Measurements from ENCODE around the gene CNTLN.
"Not testable (repeated sequence)": the region's sequence is repeated elsewhere in the genome, so short reads cannot be mapped to it uniquely, and the experiment has no call there.

Gene CNTLN

DNA sequence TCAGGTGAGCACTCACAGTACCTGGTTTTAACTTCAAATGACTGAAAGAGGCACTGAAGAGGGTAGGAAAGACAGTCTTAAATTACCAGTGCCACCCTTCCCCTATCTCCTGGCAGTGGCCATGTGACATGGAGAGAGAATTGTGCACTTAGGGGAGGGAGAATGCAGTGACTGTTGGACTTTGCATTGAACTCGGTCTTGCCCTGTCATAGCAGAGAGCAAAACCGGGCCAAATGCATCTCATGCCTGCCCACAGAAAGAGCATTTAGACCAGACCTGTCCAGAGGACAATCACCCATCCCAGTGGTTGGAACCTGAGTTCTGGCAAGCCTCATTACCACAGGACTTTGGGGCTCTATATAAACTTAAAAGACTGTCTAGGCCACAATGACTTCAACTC lies 232.2 kb downstream of the CNTLN start:
- in situ Hi-C loops (cut with HindIII; ENCODE audit: low pct_ligation_motif_present, low pct_unique_long_range_greater_than_20kb, low sequenced_read_pairs): no loop called here
- DNase-seq: no peak

DNA sequence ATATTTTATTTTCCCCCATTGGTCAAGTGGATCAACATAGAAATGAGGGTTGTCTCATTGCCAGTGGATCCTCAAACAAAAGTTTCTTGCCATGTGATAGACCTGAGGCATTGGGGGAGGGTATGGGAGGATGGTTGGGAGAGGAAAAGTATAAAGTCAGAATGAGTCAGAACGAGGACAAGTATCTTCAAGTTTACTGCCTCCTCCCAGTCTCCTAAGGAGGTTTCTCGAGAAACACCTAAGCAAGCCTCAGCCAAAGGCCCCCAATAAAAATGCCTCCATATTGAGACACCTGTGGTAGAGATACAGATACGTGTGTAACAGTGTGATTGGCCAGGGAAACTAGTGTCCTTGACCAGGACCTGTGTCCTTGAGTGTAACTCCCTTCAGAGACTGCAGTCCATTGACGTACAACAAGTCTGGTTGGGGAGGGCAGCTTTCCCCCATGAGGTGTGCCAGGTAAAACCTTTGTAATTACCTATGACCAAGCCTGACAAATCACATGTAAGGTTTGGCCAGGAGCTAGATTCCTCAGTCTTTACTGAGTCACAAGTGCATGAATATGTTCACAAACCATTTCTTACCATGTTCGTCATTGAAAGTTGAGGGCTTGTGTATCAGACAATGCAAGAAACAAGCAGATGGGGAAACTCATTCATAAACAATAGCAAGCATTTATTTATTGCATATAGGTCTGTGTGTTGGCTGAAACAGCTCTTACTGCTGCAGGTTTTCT lies 245.5 kb downstream of the CNTLN start:
- in situ Hi-C loops (cut with HindIII; ENCODE audit: low pct_ligation_motif_present, low pct_unique_long_range_greater_than_20kb, low sequenced_read_pairs): no loop called here
- no peak for DNase-seq

GRCh38 chr9:17387565-17387964 lies 252.7 kb downstream of the CNTLN start:
- no peak for DNase-seq
- in situ Hi-C loops (cut with HindIII; ENCODE audit: low pct_ligation_motif_present, low pct_unique_long_range_greater_than_20kb, low sequenced_read_pairs): no loop called here

GRCh38 chr9:17389026-17389425 lies 254.2 kb downstream of the CNTLN start:
- in situ Hi-C loops (cut with HindIII; ENCODE audit: low pct_ligation_motif_present, low pct_unique_long_range_greater_than_20kb, low sequenced_read_pairs): no loop called here
- no peak for DNase-seq

DNA sequence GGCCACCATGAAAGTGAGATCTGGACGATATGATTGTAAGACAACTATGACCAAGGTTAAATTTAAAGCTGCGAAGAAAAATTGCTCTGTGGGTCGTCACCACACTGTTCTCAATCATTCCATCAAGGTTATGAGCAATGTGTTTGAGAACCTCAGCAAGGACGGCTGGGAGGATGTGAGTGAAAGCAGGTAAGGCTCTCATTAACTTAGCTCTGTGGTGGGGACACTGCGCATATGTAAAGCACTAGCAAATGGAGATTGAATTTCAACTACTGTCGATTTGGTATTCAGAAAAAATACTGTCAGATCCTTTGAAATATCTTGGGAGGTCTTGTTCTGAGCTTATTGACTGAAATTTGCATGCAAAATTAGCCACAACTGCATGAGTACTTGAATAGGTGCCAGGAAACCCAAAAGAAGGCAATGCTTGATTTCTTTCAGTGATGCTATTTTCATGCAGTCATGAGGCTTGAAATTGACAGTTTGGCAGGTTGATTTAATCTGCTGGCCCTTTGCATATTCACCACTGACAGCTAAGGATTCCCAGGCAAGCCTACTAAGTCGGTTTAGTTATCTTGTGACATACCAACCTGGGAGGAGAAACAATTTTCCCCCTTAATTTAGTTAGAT lies 260.2 kb downstream of the CNTLN start:
- in situ Hi-C loops (cut with HindIII; ENCODE audit: low pct_ligation_motif_present, low pct_unique_long_range_greater_than_20kb, low sequenced_read_pairs): no loop called here
- DNase-seq: no peak

DNA sequence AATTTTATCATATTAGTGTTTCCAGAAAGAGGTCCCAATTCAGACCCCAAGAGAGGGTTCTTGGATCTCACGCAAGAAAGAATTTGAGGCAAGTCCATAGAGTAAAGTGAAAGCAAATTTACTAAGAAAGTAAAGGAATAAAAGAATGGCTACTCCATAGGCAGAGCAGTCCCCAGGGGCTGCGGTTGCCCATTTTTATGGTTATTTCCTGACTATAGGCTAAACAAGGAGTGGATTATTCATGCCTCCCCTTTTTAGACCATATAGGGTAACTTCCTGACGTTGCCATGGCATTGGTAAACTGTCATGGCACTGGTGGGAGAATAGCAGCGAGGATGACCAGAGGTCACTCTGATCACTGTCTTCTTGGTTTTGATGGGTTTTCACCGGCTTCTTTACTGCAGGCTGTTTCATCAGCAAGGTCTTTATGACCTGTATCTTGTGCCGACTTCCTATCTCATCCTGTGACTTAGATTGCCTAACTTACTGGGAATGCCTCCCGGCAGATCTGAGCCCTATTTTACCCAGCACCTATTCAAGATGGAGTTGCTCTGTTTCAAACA lies 262.4 kb downstream of the CNTLN start:
- in situ Hi-C loops (cut with HindIII; ENCODE audit: low pct_ligation_motif_present, low pct_unique_long_range_greater_than_20kb, low sequenced_read_pairs); DNase-seq: not testable (repeated sequence)

DNA sequence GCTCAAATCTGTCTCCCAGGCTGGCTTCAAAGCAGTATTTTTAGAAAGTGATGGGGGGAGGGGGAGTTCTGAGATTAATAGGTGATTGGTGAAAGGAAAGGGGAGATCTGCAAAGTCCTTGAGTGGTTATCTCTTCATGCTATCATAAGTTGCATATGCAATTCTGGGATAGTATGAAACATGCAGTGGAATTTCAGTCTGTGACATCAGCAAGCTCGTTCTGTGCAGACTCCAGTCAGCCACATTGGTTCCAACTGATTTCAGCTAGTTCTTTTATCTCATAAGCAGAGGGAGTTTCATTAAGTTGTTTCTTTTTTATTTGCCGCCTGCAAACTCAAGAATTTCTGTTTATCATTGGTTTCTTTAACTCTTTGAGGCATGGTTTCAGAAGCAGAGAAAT lies 263.5 kb downstream of the CNTLN start:
- DNase-seq: no peak
- in situ Hi-C loops (cut with HindIII; ENCODE audit: low pct_ligation_motif_present, low pct_unique_long_range_greater_than_20kb, low sequenced_read_pairs): no loop called here

DNA sequence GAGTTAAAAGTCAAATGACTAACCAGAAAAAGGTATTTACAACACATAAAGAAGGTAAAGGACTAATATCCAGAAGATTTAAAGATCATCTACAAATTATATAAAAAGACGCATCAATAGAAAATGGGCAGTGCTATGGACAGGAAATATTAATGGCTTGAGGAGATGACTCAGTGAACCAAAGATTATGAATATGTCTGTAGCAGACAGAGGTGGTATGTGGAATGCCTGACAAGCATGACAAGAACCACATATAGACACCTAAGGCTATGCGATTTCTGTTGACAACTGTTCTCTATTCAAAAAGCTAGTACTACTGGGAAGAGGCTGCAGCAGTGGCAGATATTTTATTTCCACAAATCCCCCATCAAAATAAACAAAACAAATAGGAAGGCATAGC lies 267.0 kb downstream of the CNTLN start:
- no peak for DNase-seq
- in situ Hi-C loops (cut with HindIII; ENCODE audit: low pct_ligation_motif_present, low pct_unique_long_range_greater_than_20kb, low sequenced_read_pairs): no loop called here

DNA sequence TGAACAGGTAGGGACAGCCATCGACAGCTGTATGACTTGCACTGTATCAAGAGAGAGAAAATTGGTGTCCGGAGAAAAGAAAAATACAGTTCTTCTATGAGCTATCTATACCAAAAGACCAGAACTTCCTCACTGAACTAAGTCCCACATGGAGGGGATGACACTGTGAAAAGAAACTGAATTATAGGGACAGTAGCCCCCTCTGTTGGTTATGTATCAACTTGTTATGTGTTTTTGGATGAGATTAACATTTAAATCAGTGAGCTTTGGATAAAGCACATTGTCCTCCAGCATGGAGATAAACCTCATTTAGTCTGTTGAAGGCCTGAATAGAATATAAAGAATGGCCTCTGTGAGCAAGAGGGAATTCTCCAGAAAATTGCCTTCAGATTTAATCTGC lies 267.5 kb downstream of the CNTLN start:
- DNase-seq: peak; percentile 40
- in situ Hi-C loops (cut with HindIII; ENCODE audit: low pct_ligation_motif_present, low pct_unique_long_range_greater_than_20kb, low sequenced_read_pairs): no loop called here

DNA sequence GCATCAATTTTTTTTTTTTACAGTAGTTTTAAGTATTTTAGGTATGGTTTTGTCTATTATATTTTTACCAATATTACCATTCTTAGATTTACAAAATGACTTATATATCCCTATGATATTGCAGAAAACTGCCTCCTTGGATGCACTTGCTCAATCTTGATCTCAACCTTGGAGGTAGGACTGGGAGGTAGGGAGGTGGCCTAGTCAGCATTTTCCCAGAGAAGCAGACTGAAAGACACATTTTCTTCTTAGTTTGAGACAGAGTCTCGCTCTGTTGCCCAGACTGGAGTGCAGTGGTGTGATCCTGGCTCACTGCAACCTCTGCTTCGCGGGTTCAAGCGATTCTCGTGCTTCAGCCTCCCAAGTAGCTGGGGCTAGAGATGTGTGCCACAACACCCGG lies 268.7 kb downstream of the CNTLN start:
- in situ Hi-C loops (cut with HindIII; ENCODE audit: low pct_ligation_motif_present, low pct_unique_long_range_greater_than_20kb, low sequenced_read_pairs): no loop called here

GRCh38 chr9:17414986-17415385 lies 280.1 kb downstream of the CNTLN start:
- in situ Hi-C loops (cut with HindIII; ENCODE audit: low pct_ligation_motif_present, low pct_unique_long_range_greater_than_20kb, low sequenced_read_pairs): no loop called here
- no peak for DNase-seq

More for the DNA sequence above, 268.7 kb downstream of the CNTLN start:
- DNase-seq: no peak

DNA sequence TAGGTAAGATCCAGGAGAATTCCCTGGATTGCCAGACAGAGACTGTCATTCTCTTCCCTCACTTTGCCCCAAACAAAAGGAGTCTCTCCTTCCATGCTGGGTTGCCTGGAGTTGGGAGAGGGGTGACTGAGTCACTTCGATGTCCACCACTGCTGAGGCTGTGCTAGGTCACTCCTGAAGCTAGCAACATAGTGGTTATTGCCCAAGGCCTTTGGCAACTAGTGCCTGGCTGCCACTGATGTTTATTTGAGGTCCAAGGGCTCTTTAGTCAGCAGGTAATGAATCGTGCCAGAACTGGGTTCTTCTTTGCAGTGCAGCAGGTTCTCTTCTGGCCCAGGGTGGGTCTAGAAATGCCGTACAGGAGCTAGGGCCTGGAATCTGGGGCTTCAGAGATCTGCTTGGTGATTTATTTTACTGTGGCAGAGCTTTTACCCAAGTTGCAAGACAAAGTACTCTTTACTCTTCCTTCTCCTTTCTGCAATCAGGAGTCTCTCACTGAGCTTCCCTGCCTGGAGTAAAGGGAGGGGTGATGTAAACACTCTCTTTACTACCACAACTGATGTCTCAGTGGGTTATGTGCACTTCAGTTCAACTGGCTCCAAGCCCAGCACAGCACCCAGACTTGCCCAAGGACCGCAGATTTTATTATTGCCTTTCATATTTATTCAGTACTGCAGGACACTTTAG lies 288.3 kb downstream of the CNTLN start:
- in situ Hi-C loops (cut with HindIII; ENCODE audit: low pct_ligation_motif_present, low pct_unique_long_range_greater_than_20kb, low sequenced_read_pairs): no loop called here
- no peak for DNase-seq

DNA sequence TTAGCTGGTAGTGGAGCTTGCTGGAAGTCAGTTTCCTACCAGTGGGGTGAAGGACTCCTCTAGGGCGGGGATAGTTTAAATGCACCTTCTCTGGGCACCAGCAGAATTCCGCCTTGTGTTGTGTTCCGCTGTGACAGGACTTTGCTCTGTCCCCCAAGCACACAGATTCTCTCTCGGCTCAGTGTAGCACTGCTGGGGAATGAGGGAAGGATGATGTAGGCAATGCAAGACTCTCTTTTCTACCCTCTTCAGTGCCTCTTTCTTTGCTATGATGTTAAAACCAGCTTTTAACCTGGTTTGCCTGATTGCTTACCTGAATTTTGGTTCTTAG lies 288.8 kb downstream of the CNTLN start:
- in situ Hi-C loops (cut with HindIII; ENCODE audit: low pct_ligation_motif_present, low pct_unique_long_range_greater_than_20kb, low sequenced_read_pairs): no loop called here
- DNase-seq: no peak

DNA sequence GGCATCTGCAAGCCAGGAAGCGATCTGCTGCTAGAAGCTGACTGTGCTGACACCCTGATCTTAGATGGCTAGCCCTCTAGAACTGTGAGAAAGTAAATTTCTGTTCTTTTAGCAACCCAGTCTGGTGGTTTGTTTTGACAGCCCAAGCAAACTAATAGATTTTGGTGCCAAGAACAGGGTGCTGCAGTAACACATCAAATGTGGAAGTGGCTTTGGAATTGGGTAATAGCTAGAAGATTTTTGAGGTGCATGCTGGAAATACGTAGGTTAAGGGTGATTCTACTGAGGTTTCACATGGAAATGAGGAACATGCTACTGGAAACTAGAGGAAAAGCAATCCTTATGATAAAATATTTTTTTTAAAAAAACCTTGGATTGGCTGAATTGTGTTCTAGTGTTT lies 290.5 kb downstream of the CNTLN start:
- in situ Hi-C loops (cut with HindIII; ENCODE audit: low pct_ligation_motif_present, low pct_unique_long_range_greater_than_20kb, low sequenced_read_pairs): no loop called here
- DNase-seq: no peak

DNA sequence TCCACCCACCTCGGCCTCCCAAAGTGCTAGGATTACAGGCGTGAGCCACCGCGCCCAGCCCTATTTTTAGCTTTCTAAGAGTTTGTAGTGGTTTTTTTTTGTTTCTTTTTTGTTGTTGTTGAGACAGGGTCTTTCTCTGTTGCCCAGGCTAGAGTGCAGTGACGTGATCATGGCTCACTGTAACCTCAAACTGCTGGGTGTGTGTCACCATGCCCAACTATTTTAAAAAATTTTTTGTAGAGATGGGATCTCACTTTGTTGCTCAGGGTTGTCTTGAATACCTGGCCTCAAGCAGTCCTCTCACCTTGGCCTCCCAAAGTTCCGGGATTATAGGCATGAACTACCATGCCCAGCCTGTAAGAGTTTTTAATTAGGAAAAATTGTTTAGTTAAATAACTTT lies 298.7 kb downstream of the CNTLN start:
- in situ Hi-C loops (cut with HindIII; ENCODE audit: low pct_ligation_motif_present, low pct_unique_long_range_greater_than_20kb, low sequenced_read_pairs): no loop called here
- DNase-seq: no peak

- DNase-seq: no peak
- in situ Hi-C loops (cut with HindIII; ENCODE audit: low pct_ligation_motif_present, low pct_unique_long_range_greater_than_20kb, low sequenced_read_pairs): no loop called here
Observed at GRCh38 chr9:17436854-17437253, 302.0 kb downstream of the CNTLN start.

DNA sequence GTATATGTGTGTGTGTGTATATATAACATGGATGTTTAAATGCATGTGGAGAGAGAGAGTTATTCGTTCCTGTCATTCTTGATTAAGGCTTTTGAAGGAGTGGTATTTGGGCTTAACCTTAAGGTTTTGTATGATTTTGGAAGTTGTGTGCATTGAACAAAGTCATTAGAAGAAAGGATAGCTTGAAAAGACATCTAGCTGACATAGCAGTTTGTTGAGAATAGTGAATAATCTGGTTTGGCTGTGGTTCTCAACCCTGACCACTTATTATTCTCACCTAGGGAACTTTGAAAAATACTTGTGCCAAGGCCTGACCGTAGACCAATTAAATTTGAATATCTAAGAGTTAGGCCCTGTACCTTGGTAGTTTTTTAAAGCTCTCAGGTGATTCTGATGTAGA lies 303.0 kb downstream of the CNTLN start:
- no peak for DNase-seq
- in situ Hi-C loops (cut with HindIII; ENCODE audit: low pct_ligation_motif_present, low pct_unique_long_range_greater_than_20kb, low sequenced_read_pairs): no loop called here

DNA sequence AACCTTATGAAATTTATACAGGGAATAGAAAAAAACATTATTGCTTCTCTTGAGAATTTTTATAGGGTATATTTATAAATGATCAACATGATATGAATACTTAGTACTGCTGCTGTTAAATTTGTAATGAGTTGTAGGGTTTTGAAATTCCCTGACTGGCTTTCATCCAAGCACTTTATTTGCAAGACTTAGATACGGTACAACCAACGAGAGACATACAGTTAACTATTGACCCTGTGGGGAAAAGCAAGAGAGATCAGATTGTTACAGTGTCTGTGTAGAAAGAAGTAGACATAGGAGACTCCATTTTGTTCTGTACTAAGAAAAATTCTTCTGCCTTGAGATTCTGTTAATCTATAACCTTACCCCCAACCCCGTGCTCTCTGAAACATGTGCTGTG lies 310.3 kb downstream of the CNTLN start:
- DNase-seq; in situ Hi-C loops (cut with HindIII; ENCODE audit: low pct_ligation_motif_present, low pct_unique_long_range_greater_than_20kb, low sequenced_read_pairs): not testable (repeated sequence)

DNA sequence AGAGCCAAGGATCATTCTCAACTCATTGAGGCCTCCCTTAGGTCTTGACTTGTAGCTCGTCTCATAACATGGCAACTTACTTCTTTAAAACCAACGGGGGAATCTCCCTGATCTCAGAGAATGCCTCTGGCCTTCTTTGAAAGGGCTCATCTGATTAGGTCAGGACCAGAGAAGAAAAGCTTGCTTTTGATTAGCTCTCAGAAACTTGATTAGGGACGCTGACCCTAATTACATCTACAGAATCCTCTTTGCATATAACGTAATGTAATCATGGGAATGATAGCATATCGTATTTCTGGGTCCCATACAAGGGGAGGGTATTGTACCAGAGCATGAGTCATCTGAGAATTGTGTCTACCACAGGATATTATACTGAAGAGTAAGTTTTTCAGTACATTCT lies 318.9 kb downstream of the CNTLN start:
- in situ Hi-C loops (cut with HindIII; ENCODE audit: low pct_ligation_motif_present, low pct_unique_long_range_greater_than_20kb, low sequenced_read_pairs): no loop called here
- DNase-seq: no peak

All from ACHN (cell line).